ENCODE data around the gene CDH13. TPM values are rescaled to one million over a fixed set of nuclear protein-coding genes. Genes with fewer than 3 reads are reported as not detected.

CDH13 gene
- total RNA-seq, 2 experiments from 2014 or later: not detected

GRCh38 chr16:83233153-83233552 is 606.4 kb downstream of the CDH13 start:
- H3K4me2 ChIP-seq (ENCODE audit: low read length): no peak overlapping the region
- H3K9me3 ChIP-seq (ENCODE audit: low read length): no peaks in the 10 kb centered on the region
- intact Hi-C loops (cut with micrococcal nuclease; ENCODE audit: unreplicated experiment): no loop called here
- no peaks in the 10 kb centered on the region for H3K36me3 ChIP-seq (ENCODE audit: insufficient read depth, low read length)
- no peaks in the 10 kb centered on the region for H3K79me2 ChIP-seq (ENCODE audit: insufficient read depth, low read depth, low read length)
- no peak overlapping the region for H2AFZ ChIP-seq (ENCODE audit: low read length)
- no peak overlapping the region for H3K27ac ChIP-seq (ENCODE audit: low read depth, low read length, poor library complexity, severe bottlenecking)
- TF ChIP-seq EZH2phosphoT487 (IDR thresholded peaks at IDR 0.05; ENCODE audit: borderline replicate concordance, low read depth, low read length) (no peak), CTCF (conservative IDR thresholded peaks at IDR 0.05; ENCODE audit: low read length) (no peak)
- H3K9me2 ChIP-seq (ENCODE audit: insufficient read depth, low read length): no peaks in the 10 kb centered on the region
- no peaks in the 10 kb centered on the region for H4K20me1 ChIP-seq (ENCODE audit: insufficient read depth, low read length)
- no peaks in the 10 kb centered on the region for H3K4me1 ChIP-seq (ENCODE audit: insufficient read depth, low read length, poor library complexity, severe bottlenecking)
- POLR2A ChIA-PET: no interaction called here
- no peak overlapping the region for H3K4me3 ChIP-seq (ENCODE audit: low read depth, low read length, poor library complexity, severe bottlenecking)
- DNase-seq (ENCODE audit: low spot score): no peak
- BruUV-seq (replicated peaks): no TSS peak
- CTCF ChIA-PET (ENCODE audit: unreplicated experiment): no interaction called here

GRCh38 chr16:83238949-83239691 is 612.4 kb downstream of the CDH13 start:
- intact Hi-C loops (cut with micrococcal nuclease; ENCODE audit: unreplicated experiment): no loop called here
- H3K36me3 ChIP-seq (ENCODE audit: insufficient read depth, low read length): no peaks in the 10 kb centered on the region
- H2AFZ ChIP-seq (ENCODE audit: low read length): no peak overlapping the region
- BruUV-seq (replicated peaks): no TSS peak
- no peak overlapping the region for H3K27ac ChIP-seq (ENCODE audit: low read depth, low read length, poor library complexity, severe bottlenecking)
- no peaks in the 10 kb centered on the region for H3K4me1 ChIP-seq (ENCODE audit: insufficient read depth, low read length, poor library complexity, severe bottlenecking)
- H3K9me3 ChIP-seq (ENCODE audit: low read length): no peaks in the 10 kb centered on the region
- no peak for DNase-seq (ENCODE audit: low spot score)
- ChIA-PET CTCF (ENCODE audit: unreplicated experiment) (no interaction called here), POLR2A (no interaction called here)
- H4K20me1 ChIP-seq (ENCODE audit: insufficient read depth, low read length): no peaks in the 10 kb centered on the region
- TF ChIP-seq EZH2phosphoT487 (IDR thresholded peaks at IDR 0.05; ENCODE audit: borderline replicate concordance, low read depth, low read length) (no peak), CTCF (conservative IDR thresholded peaks at IDR 0.05; ENCODE audit: low read length) (no peak)
- H3K79me2 ChIP-seq (ENCODE audit: insufficient read depth, low read depth, low read length): no peaks in the 10 kb centered on the region
- H3K9me2 ChIP-seq (ENCODE audit: insufficient read depth, low read length): no peaks in the 10 kb centered on the region
- H3K4me2 ChIP-seq (ENCODE audit: low read length): no peak overlapping the region
- H3K4me3 ChIP-seq (ENCODE audit: low read depth, low read length, poor library complexity, severe bottlenecking): no peak overlapping the region

- no peak overlapping the region for H3K4me3 ChIP-seq (ENCODE audit: low read depth, low read length, poor library complexity, severe bottlenecking)
- TF ChIP-seq CTCF (conservative IDR thresholded peaks at IDR 0.05; ENCODE audit: low read length): no peak
- TF ChIP-seq EZH2phosphoT487 (IDR thresholded peaks at IDR 0.05; ENCODE audit: borderline replicate concordance, low read depth, low read length): no peak
- H3K4me1 ChIP-seq (ENCODE audit: insufficient read depth, low read length, poor library complexity, severe bottlenecking): no peaks in the 10 kb centered on the region
- ChIA-PET POLR2A (no interaction called here), CTCF (ENCODE audit: unreplicated experiment) (no interaction called here)
- DNase-seq (ENCODE audit: low spot score): no peak
- H4K20me1 ChIP-seq (ENCODE audit: insufficient read depth, low read length): no peaks in the 10 kb centered on the region
- intact Hi-C loops (cut with micrococcal nuclease; ENCODE audit: unreplicated experiment): no loop called here
- H3K4me2 ChIP-seq (ENCODE audit: low read length): no peak overlapping the region
- no peaks in the 10 kb centered on the region for H3K9me3 ChIP-seq (ENCODE audit: low read length)
- H2AFZ ChIP-seq (ENCODE audit: low read length): no peak overlapping the region
- H3K79me2 ChIP-seq (ENCODE audit: insufficient read depth, low read depth, low read length): no peaks in the 10 kb centered on the region
- H3K27ac ChIP-seq (ENCODE audit: low read depth, low read length, poor library complexity, severe bottlenecking): no peak overlapping the region
- BruUV-seq (replicated peaks): no TSS peak
- H3K9me2 ChIP-seq (ENCODE audit: insufficient read depth, low read length): no peaks in the 10 kb centered on the region
- H3K36me3 ChIP-seq (ENCODE audit: insufficient read depth, low read length): no peaks in the 10 kb centered on the region
Measured at GRCh38 chr16:83244057-83244456, 617.3 kb downstream of the CDH13 start.

All from OCI-LY7 (cell line).